Naive thymus-derived CD4-positive, alpha-beta T cell (primary cell): ENCODE results near the gene GPR146. TPM values are rescaled to one million over a fixed set of nuclear protein-coding genes. Genes with fewer than 3 reads are reported as not detected.

Experiments
- ATAC-seq: fragments of 150-1000 bp; cut with Tn5 transposase; 2 replicates; pipeline ENCODE4 v1.10.0; 2021; ENCODE audit warnings: mild to moderate bottlenecking, moderate library complexity
- CTCF ChIA-PET: fragments of 350-600 bp; sonication (Branson Sonifier 250); formaldehyde crosslinking; loops from one replicate; lab custom pipeline; 2021; ENCODE audit warnings: antibody characterized with exemption; lab: Charles Lee
- POLR2A ChIA-PET: fragments of 350-600 bp; sonication (Branson Sonifier 250); formaldehyde crosslinking; loops from one replicate; lab custom pipeline; 2021; ENCODE audit warnings: antibody characterized with exemption, inconsistent platforms; lab: Charles Lee
- DNase-seq, 9 donors: peaks; one replicate each; pipeline versions ENCODE4 v3.0.0 to v3.0.0-alpha.2; 2020 to 2022; ENCODE audit warnings: mixed read lengths in 1 of 9
- H3K27ac ChIP-seq: one replicate; pipeline ENCODE4 v1.7.0; 2013; ENCODE audit warnings: mild to moderate bottlenecking, low read depth, low read length, moderate library complexity
- H3K27me3 ChIP-seq, 2 donors: one replicate each; pipeline ENCODE4 v1.7.0; 2013; ENCODE audit warnings: low read length in 2 of 2, mild to moderate bottlenecking in 2 of 2, moderate library complexity in 2 of 2; ENCODE audit not compliant: control insufficient read depth in 2 of 2, insufficient read depth in 2 of 2
- H3K36me3 ChIP-seq, 3 experiments: 1 replicate in 2 of 3; 2 replicates in 1 of 3; pipeline ENCODE4 v1.7.0; 2013; ENCODE audit warnings: low read length in 3 of 3, mild to moderate bottlenecking in 3 of 3, moderate library complexity in 1 of 3; ENCODE audit not compliant: insufficient read depth in 3 of 3, control insufficient read depth in 2 of 3
- H3K4me1 ChIP-seq, 2 donors: one replicate each; pipeline ENCODE4 v1.7.0; 2013; ENCODE audit warnings: low read length in 2 of 2, mild to moderate bottlenecking in 2 of 2, moderate library complexity in 1 of 2; ENCODE audit not compliant: control insufficient read depth in 2 of 2, insufficient read depth in 2 of 2
- H3K4me3 ChIP-seq: 2 replicates; pipeline ENCODE4 v1.7.0; 2013; ENCODE audit warnings: mild to moderate bottlenecking, low read length
- H3K9me3 ChIP-seq, 3 experiments: 1 replicate in 2 of 3; 2 replicates in 1 of 3; pipeline ENCODE4 v1.7.0; 2013; ENCODE audit warnings: low read length in 3 of 3; ENCODE audit not compliant: control insufficient read depth in 2 of 3
- H3K27ac Mint-ChIP-seq, 9 donors: one replicate each; pipeline ENCODE4 v1.8.0; 2020 to 2022; ENCODE audit warnings: mixed read lengths in 9 of 9, mild to moderate bottlenecking in 8 of 9, moderate library complexity in 5 of 9, inconsistent platforms in 2 of 9
- H3K27me3 Mint-ChIP-seq, 5 donors: one replicate each; pipeline ENCODE4 v1.8.0; 2021 to 2022; ENCODE audit warnings: mixed read lengths in 5 of 5, mild to moderate bottlenecking in 1 of 5
- H3K36me3 Mint-ChIP-seq, 5 donors: one replicate each; pipeline ENCODE4 v1.8.0; 2020 to 2022; ENCODE audit warnings: mixed read lengths in 5 of 5, mild to moderate bottlenecking in 3 of 5, inconsistent platforms in 1 of 5
- H3K4me1 Mint-ChIP-seq, 7 donors: one replicate each; pipeline ENCODE4 v1.8.0; 2020 to 2022; ENCODE audit warnings: mixed read lengths in 7 of 7, mild to moderate bottlenecking in 3 of 7, inconsistent platforms in 1 of 7
- H3K4me3 Mint-ChIP-seq, 10 donors: one replicate each; pipeline ENCODE4 v1.8.0; 2020 to 2022; ENCODE audit warnings: mild to moderate bottlenecking in 10 of 10, mixed read lengths in 10 of 10, moderate library complexity in 6 of 10, inconsistent platforms in 2 of 10
- H3K9me3 Mint-ChIP-seq, 11 donors: one replicate each; pipeline ENCODE4 v1.8.0; 2020 to 2022; ENCODE audit warnings: mixed read lengths in 11 of 11, mild to moderate bottlenecking in 4 of 11, inconsistent platforms in 1 of 11, moderate library complexity in 1 of 11
- intact Hi-C, 2 donors: fragments of 100-400 bp; cut with micrococcal nuclease; formaldehyde crosslinking; loops; one replicate each; pipeline ENCODE4 v1.15.1; 2023
- polyA plus RNA-seq, 2 donors: library from polyadenylated mRNA; unstranded; fragments of 300-500 nt; fragmentation: Illumina TruSeq; gene quantifications; one replicate each; pipeline ENCODE4 v1.2.3, GENCODE V29; 2021
- total RNA-seq, 6 experiments: library from RNA in 5 of 6; stranded (reverse) in 5 of 6; gene quantifications; 1 replicate in 5 of 6; 2 replicates in 1 of 6; pipeline ENCODE4 v1.2.3 and lab custom pipeline; 2021 to 2026

GPR146 gene
- total and polyA plus RNA-seq, 7 experiments from 2014 or later, result 10.1 to 26.5 (median 15.9) TPM

DNA sequence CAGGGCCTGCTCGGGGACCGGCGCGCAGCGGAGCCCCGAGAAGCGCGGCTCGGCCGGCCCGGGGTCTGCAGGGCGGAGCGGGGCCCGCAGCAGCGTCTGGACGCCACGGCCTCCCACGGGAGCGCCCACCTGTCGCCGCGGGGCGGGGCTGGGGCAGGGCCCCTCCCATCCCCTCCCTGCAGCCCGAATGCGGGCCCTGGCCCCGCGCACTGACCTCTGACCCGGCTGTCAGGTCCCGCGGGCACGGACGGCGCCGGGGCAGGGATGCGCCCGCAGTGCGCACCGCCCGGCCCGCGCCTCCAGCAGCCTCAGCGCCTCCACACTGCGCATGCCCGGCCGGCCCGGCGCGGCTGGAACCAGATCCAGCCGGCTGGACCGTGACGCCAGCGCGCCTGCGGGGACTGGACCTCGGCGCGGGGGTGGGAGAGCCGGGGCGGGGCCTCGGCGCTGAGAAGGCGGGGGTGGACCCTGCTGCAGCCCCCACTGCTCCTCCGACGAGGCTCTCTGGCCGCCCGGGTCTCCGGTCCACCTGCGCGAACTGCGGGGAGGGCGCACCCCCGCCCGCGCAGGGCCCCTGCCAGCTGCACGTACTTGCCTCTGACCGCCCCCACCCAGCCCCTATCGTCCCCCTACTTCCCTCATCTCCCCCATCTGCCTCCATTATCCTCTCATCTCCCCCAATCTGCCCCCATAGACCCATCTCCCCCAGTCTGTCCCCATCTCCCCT is 16.1 kb upstream of the GPR146 start:
- peaks cover 0 to 17% (median 0%) of the 10 kb centered on the region in 3 experiments for H3K36me3 ChIP-seq
- peaks cover 3 to 14% (median 6%) of the 10 kb centered on the region in 5 donors for H3K36me3 Mint-ChIP-seq
- H3K9me3 ChIP-seq, result no peaks in the 10 kb centered on the region
- intact Hi-C loops, result loop anchor here (1.0 to 5.0 kb wide), 6 partner anchors 16 to 106 kb away; partner anchors contain the start of gene GPR146 (in 1 of the 2)
- H3K4me3 Mint-ChIP-seq, result peak overlapping the region; percentile 72 to 90 (median 80)
- peaks cover 0 to 5% (median 0%) of the 10 kb centered on the region in 11 donors for H3K9me3 Mint-ChIP-seq
- ATAC-seq, result peak; percentile 83
- DNase-seq, result peak; percentile 50 to 94 (median 81)
- peak overlapping the region; percentile 64 for H3K4me3 ChIP-seq
- peaks cover 20% of the 10 kb centered on the region in 2 donors for H3K4me1 ChIP-seq
- H3K27ac Mint-ChIP-seq, result peak overlapping the region in 7 of 9 donors; percentile 56 to 92 (median 86)
- H3K27me3 Mint-ChIP-seq, result no peaks in the 10 kb centered on the region
- no peaks in the 10 kb centered on the region for H3K27me3 ChIP-seq
- CTCF ChIA-PET, result no interaction called here
- peaks cover 25 to 59% (median 44%) of the 10 kb centered on the region in 7 donors for H3K4me1 Mint-ChIP-seq
- peak overlapping the region; percentile 80 for H3K27ac ChIP-seq
- POLR2A ChIA-PET, result interaction anchor here (0.6 to 5.4 kb wide), 8 partner anchors 16 to 60 kb away, joined by 3 to 32 read pairs (median 4); partner anchors contain the start of gene GPR146

DNA sequence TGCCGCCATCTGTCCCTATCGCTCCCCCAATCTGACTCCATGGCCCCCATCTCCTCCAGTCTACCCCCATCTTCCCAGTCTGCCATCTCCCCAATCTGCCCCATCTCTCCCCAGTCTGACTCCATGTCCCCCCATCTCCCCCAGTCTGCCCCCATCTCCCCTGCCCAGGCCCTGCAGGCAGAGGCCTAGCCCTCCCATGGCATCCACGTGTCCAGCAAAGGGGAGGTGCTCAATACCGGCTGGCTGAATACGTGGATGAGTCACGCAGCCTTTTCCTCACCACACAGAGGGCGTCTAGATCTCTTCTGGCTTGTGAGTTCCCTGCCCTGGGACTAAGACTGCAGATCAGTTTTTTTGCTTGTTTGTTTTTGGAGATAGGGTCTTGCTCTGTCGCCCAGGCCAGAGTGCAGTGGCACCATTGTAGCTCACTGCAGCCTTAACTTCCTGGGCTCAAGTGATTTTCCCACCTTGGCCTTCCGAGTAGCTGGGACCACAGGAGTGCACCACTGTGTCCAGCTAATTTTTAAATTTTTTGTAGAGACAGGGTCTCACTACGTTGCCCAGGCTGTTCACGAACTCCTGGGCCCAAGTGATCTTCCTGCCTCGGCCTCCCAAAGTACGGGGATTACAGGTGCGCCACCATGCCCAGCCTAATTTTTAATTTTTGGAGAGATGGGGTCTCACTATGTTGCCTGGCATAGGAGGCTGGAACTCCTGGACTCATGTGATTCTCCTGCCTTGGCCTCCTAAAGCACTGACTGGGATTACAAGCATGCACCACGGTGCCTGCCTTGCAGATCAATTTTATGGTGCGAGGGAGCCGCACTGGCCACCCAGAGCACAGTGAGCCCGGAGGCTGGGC is 15.3 kb upstream of the GPR146 start:
- Mint-ChIP-seq H3K36me3 (peaks cover 0 to 8% (median 3%) of the 10 kb centered on the region in 5 donors), H3K4me1 (peaks cover 33 to 59% (median 52%) of the 10 kb centered on the region in 7 donors), H3K27ac (peak overlapping the region; percentile 22 to 92 (median 86)), H3K4me3 (peak overlapping the region; percentile 72 to 90 (median 80)), H3K9me3 (peaks cover 0 to 1% (median 0%) of the 10 kb centered on the region in 11 donors), H3K27me3 (no peaks in the 10 kb centered on the region)
- H3K27me3 ChIP-seq, result no peaks in the 10 kb centered on the region
- POLR2A ChIA-PET, result interaction anchor here (1.0 to 5.4 kb wide), 7 partner anchors 15 to 54 kb away, joined by 3 to 32 read pairs (median 5); partner anchors contain the start of genes COX19 and GPR146
- intact Hi-C loops, result loop anchor here (1.0 to 5.0 kb wide), 6 partner anchors 15 to 107 kb away; partner anchors contain the start of gene GPR146 (in 1 of the 2)
- H3K36me3 ChIP-seq, result peaks cover 0 to 17% (median 0%) of the 10 kb centered on the region in 3 experiments
- peaks cover 26 to 28% of the 10 kb centered on the region in 2 donors for H3K4me1 ChIP-seq
- H3K4me3 ChIP-seq, result peak overlapping the region; percentile 64
- ATAC-seq (peak; percentile 79), DNase-seq (peak in 4 of 9 donors; percentile 28 to 70 (median 38))
- peak overlapping the region; percentile 80 for H3K27ac ChIP-seq
- H3K9me3 ChIP-seq, result no peaks in the 10 kb centered on the region
- CTCF ChIA-PET, result interaction anchor here (1.6 kb wide), 1 partner anchor 36 kb away, joined by 8 read pairs; no protein-coding TSS in a partner anchor

DNA sequence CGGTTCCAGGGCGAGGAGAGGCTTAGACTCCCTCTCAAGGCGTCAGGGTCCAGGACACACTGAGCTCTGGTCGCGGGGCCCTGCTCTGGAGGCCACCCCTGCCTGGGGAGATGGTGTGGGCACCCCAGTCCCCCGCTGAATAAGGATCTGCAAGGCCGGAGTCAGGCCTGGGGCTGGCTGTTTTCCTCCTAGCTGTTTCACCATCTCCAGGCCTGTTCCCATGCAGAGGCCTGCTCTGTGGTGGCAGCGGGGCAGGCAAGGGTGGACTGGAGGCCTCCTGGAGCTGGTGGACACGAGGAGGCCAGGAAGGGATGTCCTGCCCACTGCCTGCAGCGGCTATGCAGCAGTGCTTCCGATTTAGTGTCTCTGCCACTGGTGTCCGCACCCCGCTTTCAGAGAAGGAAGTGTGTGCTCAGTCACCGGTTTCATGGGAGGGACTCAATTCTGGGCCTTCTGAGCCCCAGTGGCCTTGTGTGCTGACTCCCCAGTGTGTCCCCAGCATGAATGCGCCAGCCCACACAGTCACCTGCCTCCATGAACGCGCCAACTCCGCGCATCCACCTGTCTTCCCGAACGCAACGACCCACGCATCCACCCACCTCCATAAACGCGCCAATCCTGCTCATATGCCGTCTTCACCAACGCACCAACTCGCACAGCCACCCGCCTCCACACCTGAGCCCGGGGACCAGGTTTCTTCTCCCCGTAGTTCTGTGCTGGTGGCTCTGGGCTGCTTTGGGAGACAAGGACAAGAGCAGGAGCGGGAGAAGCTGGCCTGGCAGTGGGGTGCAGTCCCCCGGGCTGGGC is 14.5 kb upstream of the GPR146 start:
- Histone ChIP-seq H3K27ac (peak overlapping the region; percentile 80), H3K36me3 (peaks cover 0 to 16% (median 0%) of the 10 kb centered on the region in 3 experiments), H3K4me1 (peaks cover 31 to 33% of the 10 kb centered on the region in 2 donors), H3K9me3 (no peaks in the 10 kb centered on the region), H3K27me3 (no peaks in the 10 kb centered on the region), H3K4me3 (no peak overlapping the region)
- DNase-seq (no peak), ATAC-seq (no peak)
- intact Hi-C loops, result loop anchor here (2.0 to 5.0 kb wide), 3 partner anchors 35 to 108 kb away; no protein-coding TSS in a partner anchor
- POLR2A ChIA-PET, result interaction anchor here (0.6 to 5.4 kb wide), 6 partner anchors 14 to 148 kb away, joined by 3 to 32 read pairs (median 6); partner anchors contain the start of genes COX19 and GPR146
- H3K27ac Mint-ChIP-seq, result peak overlapping the region in 6 of 9 donors; percentile 43 to 88 (median 78)
- H3K36me3 Mint-ChIP-seq, result peaks cover 0 to 8% (median 3%) of the 10 kb centered on the region in 5 donors
- no peaks in the 10 kb centered on the region for H3K27me3 Mint-ChIP-seq
- H3K9me3 Mint-ChIP-seq, result peaks cover 0 to 1% (median 0%) of the 10 kb centered on the region in 11 donors
- peaks cover 38 to 65% (median 61%) of the 10 kb centered on the region in 7 donors for H3K4me1 Mint-ChIP-seq
- CTCF ChIA-PET, result interaction anchor here (0.6 to 1.6 kb wide), 2 partner anchors 24 to 36 kb away, joined by 3 to 8 read pairs; no protein-coding TSS in a partner anchor
- H3K4me3 Mint-ChIP-seq, result peak overlapping the region; percentile 36 to 87 (median 75)

DNA sequence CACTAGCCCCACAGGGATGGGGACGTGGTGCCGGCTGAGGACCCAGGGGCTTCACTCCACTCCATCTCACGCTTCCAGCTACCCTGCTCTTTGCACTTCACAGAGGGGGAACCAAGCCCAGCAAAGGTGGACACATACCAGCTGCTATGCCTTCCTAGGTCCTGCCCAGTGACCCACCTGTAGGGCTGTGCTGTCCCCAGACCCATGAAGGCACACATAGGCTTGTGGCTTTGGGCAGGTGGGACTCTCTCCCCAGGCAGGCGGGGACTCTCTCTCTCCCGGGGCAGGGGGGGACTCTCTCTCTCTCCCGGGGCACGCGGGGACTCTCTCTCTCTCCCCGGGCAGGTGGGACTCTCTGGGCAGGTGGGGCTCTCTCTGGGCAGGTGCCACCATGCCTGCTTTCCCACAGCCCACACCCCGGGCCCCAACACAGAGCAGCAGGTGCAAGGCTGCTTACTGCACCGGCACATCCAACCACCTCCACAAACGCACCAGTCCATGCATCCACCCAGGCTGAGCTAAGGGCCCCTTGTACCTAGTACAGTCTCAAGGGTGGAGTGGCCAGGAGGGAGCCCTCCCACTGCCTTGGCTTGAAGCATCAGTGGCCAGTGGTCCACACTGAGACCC is 13.8 kb upstream of the GPR146 start:
- H3K27me3 Mint-ChIP-seq, result no peaks in the 10 kb centered on the region
- peak overlapping the region in 6 of 10 donors; percentile 8 to 85 (median 40) for H3K4me3 Mint-ChIP-seq
- Histone ChIP-seq H3K4me1 (peaks cover 31 to 33% of the 10 kb centered on the region in 2 donors), H3K27me3 (no peaks in the 10 kb centered on the region), H3K4me3 (no peak overlapping the region), H3K27ac (no peak overlapping the region), H3K36me3 (peaks cover 0 to 9% (median 0%) of the 10 kb centered on the region in 3 experiments), H3K9me3 (no peaks in the 10 kb centered on the region)
- POLR2A ChIA-PET, result interaction anchor here (0.6 to 5.4 kb wide), 2 partner anchors 14 to 148 kb away, joined by 3 to 32 read pairs; partner anchors contain the start of gene GPR146
- peak overlapping the region in 4 of 9 donors; percentile 49 to 77 (median 68) for H3K27ac Mint-ChIP-seq
- H3K4me1 Mint-ChIP-seq, result peaks cover 38 to 72% (median 64%) of the 10 kb centered on the region in 7 donors
- CTCF ChIA-PET, result interaction anchor here (0.6 to 1.6 kb wide), 3 partner anchors 14 to 35 kb away, joined by 3 to 8 read pairs (median 3); partner anchors contain the start of gene GPR146
- peaks cover 0 to 3% (median 0%) of the 10 kb centered on the region in 11 donors for H3K9me3 Mint-ChIP-seq
- ATAC-seq (no peak), DNase-seq (no peak)
- H3K36me3 Mint-ChIP-seq, result peaks cover 0 to 8% (median 3%) of the 10 kb centered on the region in 5 donors
- intact Hi-C loops, result no loop called here

DNA sequence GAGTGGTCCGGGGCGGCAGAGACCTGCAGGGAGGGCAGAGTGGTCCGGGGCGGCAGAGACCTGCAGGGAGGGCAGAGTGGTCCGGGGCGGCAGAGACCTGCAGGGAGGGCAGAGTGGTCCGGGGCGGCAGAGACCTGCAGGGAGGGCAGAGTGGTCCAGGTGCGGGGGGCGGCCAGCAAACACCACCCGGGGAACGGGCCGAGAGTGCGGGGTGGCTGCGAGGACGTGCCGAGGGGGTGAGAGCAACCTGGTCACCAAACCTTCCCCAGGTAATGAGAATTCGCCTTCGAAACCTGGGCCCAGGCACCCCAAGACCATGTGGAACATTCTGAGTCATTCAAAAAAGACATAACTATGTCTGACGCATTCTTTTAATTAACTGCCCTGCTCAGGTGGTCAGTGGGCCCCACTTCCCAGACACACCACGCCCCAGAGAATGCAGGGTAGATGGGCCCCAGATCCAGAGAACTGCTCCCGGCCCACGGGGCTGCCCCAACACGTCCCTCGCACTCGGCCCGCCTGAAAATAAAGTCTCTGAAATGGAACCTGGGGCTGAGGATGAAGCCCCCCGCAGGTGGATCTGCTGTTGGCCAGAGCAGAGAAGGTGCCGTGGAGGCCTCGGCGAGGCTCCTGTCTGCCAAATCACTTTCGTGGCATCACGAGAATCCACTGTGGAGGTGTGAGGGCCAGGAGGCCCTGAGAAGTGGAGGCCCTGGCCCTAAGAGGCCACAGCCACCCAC is 12.5 kb upstream of the GPR146 start:
- no peak for ATAC-seq
- H3K4me3 Mint-ChIP-seq, result no peak overlapping the region
- H3K27me3 Mint-ChIP-seq, result no peaks in the 10 kb centered on the region
- H3K36me3 ChIP-seq, result no peaks in the 10 kb centered on the region
- ChIA-PET POLR2A (no interaction called here), CTCF (no interaction called here)
- H3K27me3 ChIP-seq, result no peaks in the 10 kb centered on the region
- H3K4me1 Mint-ChIP-seq, result peaks cover 34 to 64% (median 57%) of the 10 kb centered on the region in 7 donors
- peaks cover 0 to 4% (median 0%) of the 10 kb centered on the region in 5 donors for H3K36me3 Mint-ChIP-seq
- no peak overlapping the region for H3K27ac ChIP-seq
- intact Hi-C loops, result no loop called here
- no peaks in the 10 kb centered on the region for H3K9me3 ChIP-seq
- peak overlapping the region in 1 of 9 donors; percentile 62 for H3K27ac Mint-ChIP-seq
- H3K4me3 ChIP-seq, result no peak overlapping the region
- peaks cover 31 to 33% of the 10 kb centered on the region in 2 donors for H3K4me1 ChIP-seq
- no peak for DNase-seq
- H3K9me3 Mint-ChIP-seq, result peaks cover 0 to 3% (median 0%) of the 10 kb centered on the region in 11 donors
